ENCODE measurements around the gene CTSC. TPM values are rescaled to one million over a fixed set of nuclear protein-coding genes. Genes with fewer than 3 reads are reported as not detected.

CTSC gene
- total RNA-seq, 1 experiment from 2014 or later: 359 TPM

DNA sequence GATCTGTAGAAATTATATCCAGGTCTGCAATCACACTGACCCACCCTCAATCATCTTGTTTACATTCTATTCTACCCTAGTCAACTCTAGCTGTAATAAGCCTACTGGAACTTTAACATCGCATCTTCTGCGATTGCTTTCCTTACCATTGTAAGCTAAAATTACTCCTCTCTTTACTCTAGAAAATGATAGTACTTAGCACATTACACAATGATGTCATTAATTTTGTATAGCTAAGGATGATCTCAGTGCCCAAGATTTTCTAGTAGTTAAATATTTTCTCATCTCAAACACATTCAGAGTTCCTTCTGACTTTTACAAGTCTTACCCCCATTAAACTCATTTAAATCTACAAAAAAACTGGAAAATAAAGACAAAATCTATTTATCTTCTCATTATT lies 39.6 kb upstream of the CTSC start:
- Histone ChIP-seq H3K4me1 (ENCODE audit: insufficient read depth, low read length) (peaks cover 4% of the 10 kb centered on the region), H2AFZ (ENCODE audit: low read length) (no peak overlapping the region), H2BK120ac (ENCODE audit: low read depth, low read length, poor library complexity, severe bottlenecking) (no peak overlapping the region), H2AK5ac (ENCODE audit: insufficient read length, low read length) (no peak overlapping the region), H3K27me3 (ENCODE audit: insufficient read depth, low read length) (no peaks in the 10 kb centered on the region), H3K4me2 (ENCODE audit: insufficient read depth, insufficient read length, low read length) (no peak overlapping the region), H2BK12ac (ENCODE audit: insufficient read length, low read depth, low read length) (no peak overlapping the region), H3K23ac (ENCODE audit: insufficient read length, low read depth, low read length) (no peak overlapping the region), H4K5ac (ENCODE audit: insufficient read length, low read depth, low read length) (no peak overlapping the region), H3K4ac (ENCODE audit: low read depth, low read length) (no peak overlapping the region), H4K8ac (replicated peaks; ENCODE audit: insufficient read length, low read depth, low read length) (no peak overlapping the region), H2BK20ac (ENCODE audit: low read depth, low read length, poor library complexity, severe bottlenecking) (no peak overlapping the region), H4K20me1 (ENCODE audit: control insufficient read depth, insufficient read depth, insufficient read length) (no peaks in the 10 kb centered on the region), H2BK5ac (ENCODE audit: insufficient read length, low read length) (no peak overlapping the region), H3K18ac (ENCODE audit: insufficient read length, low read depth, low read length) (no peak overlapping the region), H3K14ac (ENCODE audit: insufficient read depth, low read length) (no peak overlapping the region), H4K91ac (ENCODE audit: insufficient read length, low read depth, low read length) (no peak overlapping the region), H3K9me3 (ENCODE audit: control insufficient read depth, low read depth, low read length) (no peaks in the 10 kb centered on the region), H3T11ph (ENCODE audit: low read length) (no peak overlapping the region), H2BK15ac (ENCODE audit: low read depth, low read length) (no peak overlapping the region), H3K56ac (ENCODE audit: insufficient read length, low read depth, low read length) (no peak overlapping the region), H3K27ac (ENCODE audit: insufficient read length, low read depth, low read length) (no peak overlapping the region), H3K79me2 (ENCODE audit: insufficient read depth, low read length) (no peaks in the 10 kb centered on the region), H3K23me2 (ENCODE audit: insufficient read length, low read depth, low read length, poor library complexity, severe bottlenecking) (no peaks in the 10 kb centered on the region), H3K79me1 (ENCODE audit: insufficient read depth, low read depth, low read length, poor library complexity, severe bottlenecking) (no peaks in the 10 kb centered on the region), H3K9ac (ENCODE audit: extremely low read depth, insufficient read length, low read length) (no peak overlapping the region)
- Mint-ChIP-seq H3K36me3 (ENCODE audit: insufficient read depth in 1 of 3, low read depth in 3 of 3) (peaks cover 0 to 11% (median 2%) of the 10 kb centered on the region in 3 experiments; a peak in 3 of 7 replicates), H3K4me1 (peaks cover 17 to 20% of the 10 kb centered on the region in 2 experiments), H3K27me3 (ENCODE audit: low read depth) (no peaks in the 10 kb centered on the region), H3K9me3 (no peaks in the 10 kb centered on the region; a peak in 1 of 5 replicates), H3K27ac (no peak overlapping the region), H3K4me3 (no peak overlapping the region)
- no CpG with 5 or more reads among the region's 2 CpGs for WGBS (ENCODE audit: extremely low coverage, insufficient read length, low lambda C conversion rate)
- DNase-seq: no peak
- TF ChIP-seq, protein P1, sequence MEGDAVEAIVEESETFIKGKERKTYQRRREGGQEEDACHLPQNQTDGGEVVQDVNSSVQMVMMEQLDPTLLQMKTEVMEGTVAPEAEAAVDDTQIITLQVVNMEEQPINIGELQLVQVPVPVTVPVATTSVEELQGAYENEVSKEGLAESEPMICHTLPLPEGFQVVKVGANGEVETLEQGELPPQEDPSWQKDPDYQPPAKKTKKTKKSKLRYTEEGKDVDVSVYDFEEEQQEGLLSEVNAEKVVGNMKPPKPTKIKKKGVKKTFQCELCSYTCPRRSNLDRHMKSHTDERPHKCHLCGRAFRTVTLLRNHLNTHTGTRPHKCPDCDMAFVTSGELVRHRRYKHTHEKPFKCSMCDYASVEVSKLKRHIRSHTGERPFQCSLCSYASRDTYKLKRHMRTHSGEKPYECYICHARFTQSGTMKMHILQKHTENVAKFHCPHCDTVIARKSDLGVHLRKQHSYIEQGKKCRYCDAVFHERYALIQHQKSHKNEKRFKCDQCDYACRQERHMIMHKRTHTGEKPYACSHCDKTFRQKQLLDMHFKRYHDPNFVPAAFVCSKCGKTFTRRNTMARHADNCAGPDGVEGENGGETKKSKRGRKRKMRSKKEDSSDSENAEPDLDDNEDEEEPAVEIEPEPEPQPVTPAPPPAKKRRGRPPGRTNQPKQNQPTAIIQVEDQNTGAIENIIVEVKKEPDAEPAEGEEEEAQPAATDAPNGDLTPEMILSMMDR (conservative IDR thresholded peaks at IDR 0.05): no peak
